HCEC 1CT (cell line): ENCODE measurements around the gene SORBS2.
"Not testable (repeated sequence)": the region's sequence is repeated elsewhere in the genome, so short reads cannot be mapped to it uniquely, and the experiment has no call there.

Experiments
- DNase-seq: peaks from one replicate; pipeline ENCODE4 v3.0.0-alpha.2; 2017

Gene SORBS2

GRCh38 chr4:185578284-185578683 lies 233.7 kb downstream of the SORBS2 start:
- no peak for DNase-seq

GRCh38 chr4:185576962-185577950 lies 234.7 kb downstream of the SORBS2 start:
- DNase-seq = no peak

GRCh38 chr4:185576314-185576961 lies 235.6 kb downstream of the SORBS2 start:
- no peak for DNase-seq

GRCh38 chr4:185573651-185574199 lies 238.3 kb downstream of the SORBS2 start:
- peak; percentile 72 for DNase-seq

- DNase-seq = no peak
Measured at GRCh38 chr4:185570727-185571126, 241.3 kb downstream of the SORBS2 start.

- DNase-seq = no peak
Measured at GRCh38 chr4:185567381-185568376, 244.3 kb downstream of the SORBS2 start.

- DNase-seq = peak; percentile 45
Measured at GRCh38 chr4:185566972-185567371, 245.0 kb downstream of the SORBS2 start.

GRCh38 chr4:185566425-185566824 lies 245.6 kb downstream of the SORBS2 start:
- no peak for DNase-seq

- no peak for DNase-seq
Measured at GRCh38 chr4:185565696-185566095, 246.3 kb downstream of the SORBS2 start.

GRCh38 chr4:185564349-185564748 lies 247.6 kb downstream of the SORBS2 start:
- no peak for DNase-seq

GRCh38 chr4:185562531-185562930 lies 249.5 kb downstream of the SORBS2 start:
- DNase-seq = no peak

GRCh38 chr4:185560316-185560715 lies 251.7 kb downstream of the SORBS2 start:
- DNase-seq = no peak

GRCh38 chr4:185559915-185560281 lies 252.1 kb downstream of the SORBS2 start:
- peak; percentile 36 for DNase-seq

GRCh38 chr4:185559251-185559914 lies 252.6 kb downstream of the SORBS2 start:
- DNase-seq = not testable (repeated sequence)

GRCh38 chr4:185554365-185555126 lies 257.4 kb downstream of the SORBS2 start:
- no peak for DNase-seq

- DNase-seq = no peak
Measured at GRCh38 chr4:185552254-185552653, 259.7 kb downstream of the SORBS2 start.

- DNase-seq = no peak
Measured at GRCh38 chr4:185550933-185551332, 261.1 kb downstream of the SORBS2 start.

- no peak for DNase-seq
Measured at GRCh38 chr4:185549095-185549639, 262.8 kb downstream of the SORBS2 start.

GRCh38 chr4:185548587-185548986 lies 263.4 kb downstream of the SORBS2 start:
- no peak for DNase-seq

- no peak for DNase-seq
Measured at GRCh38 chr4:185546335-185546734, 265.7 kb downstream of the SORBS2 start.
